GM12874 (cell line): ENCODE measurements around the gene DFFB.

Experiments
- CTCF ChIP-seq: IDR thresholded peaks from 2 replicates; pipeline ENCODE4 v1.5.1; 2011; ENCODE audit warnings: low read depth, mild to moderate bottlenecking, control low read depth, low read length, moderate library complexity; ENCODE audit not compliant: insufficient read depth

Gene DFFB

GRCh38 chr1:3874736-3875135 lies 17.5 kb downstream of the DFFB start:
- no peak for TF ChIP-seq CTCF

- no peak for TF ChIP-seq CTCF
These were observed 19.4 kb downstream of the DFFB start for GRCh38 chr1:3876716-3877115.

- no peak for TF ChIP-seq CTCF
These were observed 21.8 kb downstream of the DFFB start for GRCh38 chr1:3879099-3879498.

GRCh38 chr1:3879787-3880428 lies 22.6 kb downstream of the DFFB start:
- TF ChIP-seq CTCF = no peak

- TF ChIP-seq CTCF = no peak
These were observed 23.3 kb downstream of the DFFB start for GRCh38 chr1:3880429-3881192.

- no peak for TF ChIP-seq CTCF
These were observed 23.9 kb downstream of the DFFB start for GRCh38 chr1:3881193-3881480.

GRCh38 chr1:3883194-3883925 lies 26.1 kb downstream of the DFFB start:
- no peak for TF ChIP-seq CTCF
